ENCODE measurements around the gene PITPNM3.
A peak's percentile ranks its signal among the peaks of the same experiment; 100 is the strongest.

Gene PITPNM3

GRCh38 chr17:6421700-6422604, 134.4 kb downstream of the PITPNM3 start:
- ATAC-seq, result peak; percentile 94
- no peak for TF ChIP-seq BACH2 (CRISPR knock-in tag; IDR thresholded peaks at IDR 0.05; ENCODE audit: borderline replicate concordance)
- no peak for TF ChIP-seq ESRRG (CRISPR knock-in tag; IDR thresholded peaks at IDR 0.05)
- no peak for TF ChIP-seq TCF4 (CRISPR knock-in tag; IDR thresholded peaks at IDR 0.05; ENCODE audit: borderline replicate concordance)
- TF ChIP-seq, protein P1, sequence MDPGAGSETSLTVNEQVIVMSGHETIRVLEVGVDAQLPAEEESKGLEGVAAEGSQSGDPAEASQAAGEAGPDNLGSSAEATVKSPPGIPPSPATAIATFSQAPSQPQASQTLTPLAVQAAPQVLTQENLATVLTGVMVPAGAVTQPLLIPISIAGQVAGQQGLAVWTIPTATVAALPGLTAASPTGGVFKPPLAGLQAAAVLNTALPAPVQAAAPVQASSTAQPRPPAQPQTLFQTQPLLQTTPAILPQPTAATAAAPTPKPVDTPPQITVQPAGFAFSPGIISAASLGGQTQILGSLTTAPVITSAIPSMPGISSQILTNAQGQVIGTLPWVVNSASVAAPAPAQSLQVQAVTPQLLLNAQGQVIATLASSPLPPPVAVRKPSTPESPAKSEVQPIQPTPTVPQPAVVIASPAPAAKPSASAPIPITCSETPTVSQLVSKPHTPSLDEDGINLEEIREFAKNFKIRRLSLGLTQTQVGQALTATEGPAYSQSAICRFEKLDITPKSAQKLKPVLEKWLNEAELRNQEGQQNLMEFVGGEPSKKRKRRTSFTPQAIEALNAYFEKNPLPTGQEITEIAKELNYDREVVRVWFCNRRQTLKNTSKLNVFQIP (CRISPR knock-in tag; IDR thresholded peaks at IDR 0.05; ENCODE audit: borderline replicate concordance, low read depth), result no peak
- TF ChIP-seq ARNTL (CRISPR knock-in tag; IDR thresholded peaks at IDR 0.05; ENCODE audit: borderline replicate concordance, low read depth), result no peak
- TF ChIP-seq ZFP3 (CRISPR knock-in tag; IDR thresholded peaks at IDR 0.05), result no peak
- TF ChIP-seq CSRNP3 (CRISPR knock-in tag; IDR thresholded peaks at IDR 0.05), result no peak
- TF ChIP-seq PPARA (CRISPR knock-in tag; IDR thresholded peaks at IDR 0.05; ENCODE audit: borderline replicate concordance), result no peak
- no peak for TF ChIP-seq ISL1 (CRISPR knock-in tag; IDR thresholded peaks at IDR 0.05)
- TF ChIP-seq ZFP30 (CRISPR knock-in tag; IDR thresholded peaks at IDR 0.05), result no peak
- no peak for TF ChIP-seq CREB5 (CRISPR knock-in tag; IDR thresholded peaks at IDR 0.05; ENCODE audit: low read depth)
- no peak for TF ChIP-seq CSDC2 (CRISPR knock-in tag; IDR thresholded peaks at IDR 0.05)
- TF ChIP-seq ZNF8 (CRISPR knock-in tag; IDR thresholded peaks at IDR 0.05), result no peak
- TF ChIP-seq TOX (CRISPR knock-in tag; IDR thresholded peaks at IDR 0.05; ENCODE audit: borderline replicate concordance), result no peak
- TF ChIP-seq SNAI2 (CRISPR knock-in tag; IDR thresholded peaks at IDR 0.05), result no peak
- no peak for TF ChIP-seq RARB (CRISPR knock-in tag; IDR thresholded peaks at IDR 0.05)

- peak; percentile 54 for ATAC-seq
- TF ChIP-seq TCF4 (CRISPR knock-in tag; IDR thresholded peaks at IDR 0.05; ENCODE audit: borderline replicate concordance) (no peak), ZC3H10 (CRISPR knock-in tag; IDR thresholded peaks at IDR 0.05) (no peak), ZNF8 (CRISPR knock-in tag; IDR thresholded peaks at IDR 0.05) (no peak), SNAI2 (CRISPR knock-in tag; IDR thresholded peaks at IDR 0.05) (no peak), ZNF70 (CRISPR knock-in tag; IDR thresholded peaks at IDR 0.05) (no peak), TOX (CRISPR knock-in tag; IDR thresholded peaks at IDR 0.05; ENCODE audit: borderline replicate concordance) (no peak), CSDC2 (CRISPR knock-in tag; IDR thresholded peaks at IDR 0.05) (no peak), GLIS3 (CRISPR knock-in tag; IDR thresholded peaks at IDR 0.05) (no peak), ARNTL (CRISPR knock-in tag; IDR thresholded peaks at IDR 0.05; ENCODE audit: borderline replicate concordance, low read depth) (no peak), ZFP30 (CRISPR knock-in tag; IDR thresholded peaks at IDR 0.05) (no peak), BACH2 (CRISPR knock-in tag; IDR thresholded peaks at IDR 0.05; ENCODE audit: borderline replicate concordance) (no peak), ZFP3 (CRISPR knock-in tag; IDR thresholded peaks at IDR 0.05) (no peak), ESRRG (CRISPR knock-in tag; IDR thresholded peaks at IDR 0.05) (no peak), CREB5 (CRISPR knock-in tag; IDR thresholded peaks at IDR 0.05; ENCODE audit: low read depth) (no peak), CSRNP3 (CRISPR knock-in tag; IDR thresholded peaks at IDR 0.05) (no peak), RARB (CRISPR knock-in tag; IDR thresholded peaks at IDR 0.05) (no peak)
- TF ChIP-seq, protein P1 (CRISPR knock-in tag; IDR thresholded peaks at IDR 0.05; ENCODE audit: borderline replicate concordance, low read depth), result no peak
- TF ChIP-seq, protein P2, sequence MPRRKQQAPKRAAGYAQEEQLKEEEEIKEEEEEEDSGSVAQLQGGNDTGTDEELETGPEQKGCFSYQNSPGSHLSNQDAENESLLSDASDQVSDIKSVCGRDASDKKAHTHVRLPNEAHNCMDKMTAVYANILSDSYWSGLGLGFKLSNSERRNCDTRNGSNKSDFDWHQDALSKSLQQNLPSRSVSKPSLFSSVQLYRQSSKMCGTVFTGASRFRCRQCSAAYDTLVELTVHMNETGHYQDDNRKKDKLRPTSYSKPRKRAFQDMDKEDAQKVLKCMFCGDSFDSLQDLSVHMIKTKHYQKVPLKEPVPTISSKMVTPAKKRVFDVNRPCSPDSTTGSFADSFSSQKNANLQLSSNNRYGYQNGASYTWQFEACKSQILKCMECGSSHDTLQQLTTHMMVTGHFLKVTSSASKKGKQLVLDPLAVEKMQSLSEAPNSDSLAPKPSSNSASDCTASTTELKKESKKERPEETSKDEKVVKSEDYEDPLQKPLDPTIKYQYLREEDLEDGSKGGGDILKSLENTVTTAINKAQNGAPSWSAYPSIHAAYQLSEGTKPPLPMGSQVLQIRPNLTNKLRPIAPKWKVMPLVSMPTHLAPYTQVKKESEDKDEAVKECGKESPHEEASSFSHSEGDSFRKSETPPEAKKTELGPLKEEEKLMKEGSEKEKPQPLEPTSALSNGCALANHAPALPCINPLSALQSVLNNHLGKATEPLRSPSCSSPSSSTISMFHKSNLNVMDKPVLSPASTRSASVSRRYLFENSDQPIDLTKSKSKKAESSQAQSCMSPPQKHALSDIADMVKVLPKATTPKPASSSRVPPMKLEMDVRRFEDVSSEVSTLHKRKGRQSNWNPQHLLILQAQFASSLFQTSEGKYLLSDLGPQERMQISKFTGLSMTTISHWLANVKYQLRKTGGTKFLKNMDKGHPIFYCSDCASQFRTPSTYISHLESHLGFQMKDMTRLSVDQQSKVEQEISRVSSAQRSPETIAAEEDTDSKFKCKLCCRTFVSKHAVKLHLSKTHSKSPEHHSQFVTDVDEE (CRISPR knock-in tag; IDR thresholded peaks at IDR 0.05), result no peak
- TF ChIP-seq, protein P3, sequence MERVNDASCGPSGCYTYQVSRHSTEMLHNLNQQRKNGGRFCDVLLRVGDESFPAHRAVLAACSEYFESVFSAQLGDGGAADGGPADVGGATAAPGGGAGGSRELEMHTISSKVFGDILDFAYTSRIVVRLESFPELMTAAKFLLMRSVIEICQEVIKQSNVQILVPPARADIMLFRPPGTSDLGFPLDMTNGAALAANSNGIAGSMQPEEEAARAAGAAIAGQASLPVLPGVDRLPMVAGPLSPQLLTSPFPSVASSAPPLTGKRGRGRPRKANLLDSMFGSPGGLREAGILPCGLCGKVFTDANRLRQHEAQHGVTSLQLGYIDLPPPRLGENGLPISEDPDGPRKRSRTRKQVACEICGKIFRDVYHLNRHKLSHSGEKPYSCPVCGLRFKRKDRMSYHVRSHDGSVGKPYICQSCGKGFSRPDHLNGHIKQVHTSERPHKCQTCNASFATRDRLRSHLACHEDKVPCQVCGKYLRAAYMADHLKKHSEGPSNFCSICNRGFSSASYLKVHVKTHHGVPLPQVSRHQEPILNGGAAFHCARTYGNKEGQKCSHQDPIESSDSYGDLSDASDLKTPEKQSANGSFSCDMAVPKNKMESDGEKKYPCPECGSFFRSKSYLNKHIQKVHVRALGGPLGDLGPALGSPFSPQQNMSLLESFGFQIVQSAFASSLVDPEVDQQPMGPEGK (CRISPR knock-in tag; IDR thresholded peaks at IDR 0.05; ENCODE audit: borderline replicate concordance), result no peak
Observed at GRCh38 chr17:6420173-6420641, 136.1 kb downstream of the PITPNM3 start.

Measured in SK-N-SH treated with all-trans-retinoic acid at 6 μM for 48 hours (cell line).